Left ventricle myocardium superior (tissue), 1 donor: ENCODE results near the gene FGF2. TPM values are rescaled to one million over a fixed set of nuclear protein-coding genes. Genes with fewer than 3 reads are reported as not detected.
"Not testable (repeated sequence)": the region's sequence is repeated elsewhere in the genome, so short reads cannot be mapped to it uniquely, and the experiment has no call there.

Experiments
- ATAC-seq: fragments of 200-7000 bp; cut with Tn5 transposase; one replicate; pipeline ENCODE4 v1.9.1; 2020; ENCODE audit warnings: mild to moderate bottlenecking, moderate library complexity
- DNase-seq: peaks from one replicate; pipeline ENCODE4 v3.0.0-alpha.2; 2020
- intact Hi-C: fragments of 100-400 bp; cut with micrococcal nuclease; formaldehyde crosslinking; loops from one replicate; pipeline ENCODE4 v1.11.0; 2022
- total RNA-seq: library from RNA; stranded (reverse); fragmentation: NEBNext Ultra II Directional; extraction: Animal tissue kit (Norgen Biotek cat#: 25700); gene quantifications from one replicate; pipeline ENCODE4 v1.2.1, GENCODE V29; 2021
- donor health status: DM: no; HTN: yes; CAD: no; lungs with severe emphysema.

The FGF2 gene
- total RNA-seq, 1 donor from 2014 or later: 5.2 TPM

DNA sequence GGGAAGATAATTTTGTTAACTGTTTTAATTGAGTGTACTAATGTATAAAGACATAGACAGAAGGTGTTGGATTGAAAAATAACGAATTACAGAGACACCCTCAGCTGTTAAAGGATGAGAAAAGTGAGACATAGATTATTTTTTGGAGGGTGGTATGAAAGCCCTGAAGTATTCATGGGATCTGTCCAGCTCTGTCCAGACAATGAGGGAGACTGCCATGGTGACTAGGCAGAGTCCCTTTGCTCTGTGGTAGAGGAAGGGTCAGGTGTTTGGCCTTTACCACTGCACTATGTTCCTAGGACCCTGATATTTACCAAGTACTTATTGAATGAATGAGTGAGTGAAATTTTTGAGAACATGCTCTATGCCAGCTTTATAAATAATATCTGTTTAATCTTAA is 11.4 kb downstream of the FGF2 start:
- intact Hi-C loops: no loop called here
- no peak for ATAC-seq
- DNase-seq: no peak

DNA sequence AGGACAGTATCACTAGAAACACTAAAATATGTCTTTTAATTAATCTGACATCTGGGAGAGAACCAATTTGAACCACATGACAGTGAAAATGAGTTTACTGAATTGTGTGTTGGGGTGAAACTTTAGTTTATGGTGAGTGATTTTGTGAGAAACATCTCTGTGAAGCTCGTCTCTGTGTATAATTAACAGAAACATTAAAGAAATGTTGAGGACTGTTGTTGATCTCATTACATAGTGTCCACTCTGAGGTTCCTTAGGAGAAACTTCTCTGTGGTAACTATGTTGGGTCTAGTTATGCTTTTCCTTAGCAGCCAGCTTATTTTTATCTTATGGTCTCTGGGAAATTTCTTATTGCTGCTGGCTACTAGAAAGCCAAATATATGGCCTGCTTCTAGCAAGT is 15.8 kb downstream of the FGF2 start:
- no peak for DNase-seq
- intact Hi-C loops: no loop called here
- no peak for ATAC-seq

DNA sequence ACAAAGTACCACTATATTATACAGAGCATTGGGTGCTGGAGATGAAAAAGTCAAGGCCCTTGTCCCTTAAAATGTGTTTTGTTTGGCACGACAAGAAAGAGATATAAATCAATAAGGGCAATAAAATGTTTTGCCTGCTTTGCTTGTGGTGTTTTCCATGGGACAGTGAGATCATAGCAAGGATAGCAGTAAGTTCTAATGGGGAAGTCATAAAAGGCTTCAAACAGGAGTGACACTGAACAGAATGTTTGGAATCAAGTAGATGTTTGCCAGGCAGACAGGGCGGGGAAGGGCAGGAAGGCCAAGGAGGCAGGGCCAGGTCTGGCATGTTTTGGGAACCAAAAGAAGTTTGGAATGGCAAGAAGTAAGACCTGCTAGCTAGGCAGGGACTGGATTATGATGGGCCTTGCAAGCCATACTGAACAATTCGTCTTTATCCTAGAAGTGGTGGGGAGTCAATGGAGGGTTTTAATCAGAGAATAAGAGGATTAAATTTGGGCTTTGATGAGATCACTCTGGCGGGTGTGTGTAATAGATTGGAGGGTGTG is 16.4 kb downstream of the FGF2 start:
- intact Hi-C loops: no loop called here
- no peak for DNase-seq
- peak; percentile 50 for ATAC-seq

DNA sequence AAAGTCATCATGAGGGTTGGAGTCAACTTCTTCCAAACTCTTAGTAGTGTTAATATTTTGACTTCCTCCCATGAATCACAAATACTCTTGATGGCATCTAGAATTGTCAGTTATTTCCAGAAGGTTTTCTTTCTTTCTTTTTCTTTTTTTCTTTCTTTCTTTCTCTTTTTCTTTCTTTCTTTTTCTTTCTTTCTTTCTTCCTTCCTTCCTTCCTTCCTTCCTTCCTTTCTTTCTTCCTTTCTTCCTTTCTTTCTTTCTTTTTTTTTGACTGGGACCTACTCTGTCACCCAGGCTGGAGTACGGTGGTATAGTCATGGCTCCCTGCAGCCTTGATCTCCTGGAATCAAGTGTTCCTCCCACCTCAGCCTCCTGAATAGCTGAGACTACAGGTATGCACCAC is 17.8 kb downstream of the FGF2 start:
- DNase-seq, intact Hi-C loops, ATAC-seq: not testable (repeated sequence)

DNA sequence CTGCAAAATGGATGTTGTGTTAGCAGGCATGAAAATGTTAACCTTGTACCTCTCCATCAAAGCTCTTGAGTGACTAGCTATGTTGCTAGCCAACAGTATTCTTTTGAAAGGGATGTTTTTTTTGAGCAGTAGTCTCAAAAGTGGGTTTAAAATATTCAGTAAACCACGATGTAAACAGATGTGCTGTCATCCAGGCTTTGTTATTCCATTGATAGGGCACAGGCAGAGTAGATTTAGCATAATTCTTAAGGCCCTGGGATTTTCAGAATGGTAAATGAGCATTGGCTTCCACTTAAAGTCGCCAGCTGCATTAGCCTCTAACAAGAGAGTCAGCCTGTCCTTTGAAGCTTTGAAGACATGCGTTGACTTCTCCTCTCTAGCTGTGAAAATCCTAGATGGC is 18.4 kb downstream of the FGF2 start:
- ATAC-seq: no peak
- no peak for DNase-seq
- intact Hi-C loops: no loop called here

DNA sequence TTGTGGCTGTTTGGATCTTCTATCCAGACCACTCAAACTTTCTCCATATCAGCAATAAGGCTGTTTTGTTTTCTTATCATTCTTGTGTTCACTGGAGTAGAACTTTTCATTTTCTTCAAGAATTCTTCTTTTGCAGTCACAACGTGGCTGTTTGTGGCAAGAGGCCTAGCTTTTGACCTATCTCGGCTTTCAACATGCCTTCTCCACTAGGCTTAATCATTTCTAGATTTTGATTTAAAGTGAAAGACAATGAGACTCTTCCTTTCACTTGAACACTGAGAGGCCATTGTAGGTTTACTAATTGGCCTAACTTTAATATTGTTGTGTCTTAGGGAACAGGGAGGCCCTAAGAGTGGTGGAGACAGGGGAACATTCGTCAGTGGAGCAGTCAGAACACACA is 19.1 kb downstream of the FGF2 start:
- intact Hi-C loops: no loop called here
- ATAC-seq: no peak
- DNase-seq: no peak

DNA sequence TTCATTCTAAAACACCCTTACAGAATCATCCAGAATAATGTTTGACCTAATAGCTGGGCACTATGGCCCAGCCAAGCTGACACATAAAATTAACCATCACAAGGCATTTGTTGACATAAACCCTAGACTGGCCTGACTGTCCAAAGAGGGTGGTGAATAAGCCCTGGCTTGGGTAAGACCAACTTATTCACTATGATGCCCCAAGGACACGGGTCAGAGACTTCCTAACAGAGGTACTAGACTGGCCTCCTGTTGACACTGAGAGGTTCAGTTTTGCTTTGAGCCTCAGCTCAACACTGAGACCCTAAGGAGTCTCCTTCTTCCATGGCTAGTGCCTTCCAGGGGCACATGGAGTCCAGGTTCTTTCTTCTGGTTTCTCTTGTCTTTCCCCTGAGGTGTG is 21.3 kb downstream of the FGF2 start:
- ATAC-seq: no peak
- DNase-seq: no peak
- intact Hi-C loops: no loop called here

DNA sequence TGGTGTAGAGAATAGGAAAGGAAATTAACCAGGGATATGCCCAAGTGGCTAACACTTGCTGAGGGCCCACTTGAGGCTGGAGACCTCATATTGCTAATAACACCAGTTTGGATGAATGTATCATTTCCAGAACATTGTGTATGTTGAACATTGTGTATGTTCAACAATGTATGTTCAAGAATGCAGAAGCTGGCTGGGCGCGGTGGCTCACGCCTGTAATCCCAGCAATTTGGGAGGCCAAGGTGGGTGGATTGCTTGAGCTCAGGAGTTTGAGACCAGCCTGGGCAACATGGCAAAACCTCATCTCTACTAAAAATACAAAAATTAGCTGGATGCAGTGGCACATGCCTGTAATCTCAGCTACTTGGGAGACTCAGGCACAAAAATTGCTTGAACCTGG is 23.2 kb downstream of the FGF2 start:
- intact Hi-C loops, DNase-seq, ATAC-seq: not testable (repeated sequence)

DNA sequence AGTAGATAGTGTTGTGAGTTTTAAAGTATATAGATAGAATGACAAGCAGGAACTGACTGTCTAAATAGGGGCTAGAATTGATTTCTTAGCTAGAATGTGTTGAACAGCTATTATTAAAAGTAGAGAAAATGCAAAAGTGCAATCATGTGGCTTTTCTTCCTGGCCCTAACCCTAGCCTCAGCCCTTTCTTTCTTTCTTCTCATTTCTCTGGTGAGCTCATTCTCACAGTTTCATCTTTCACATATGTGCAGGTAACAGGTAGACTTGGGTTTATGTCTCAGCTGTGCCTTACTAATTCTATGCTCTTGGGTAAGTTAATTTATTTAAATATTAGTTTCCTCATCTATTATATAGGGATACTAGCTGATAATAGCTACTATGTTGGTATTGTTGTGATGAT is 24.9 kb downstream of the FGF2 start:
- DNase-seq (no peak), ATAC-seq (no peak)
- intact Hi-C loops: no loop called here

DNA sequence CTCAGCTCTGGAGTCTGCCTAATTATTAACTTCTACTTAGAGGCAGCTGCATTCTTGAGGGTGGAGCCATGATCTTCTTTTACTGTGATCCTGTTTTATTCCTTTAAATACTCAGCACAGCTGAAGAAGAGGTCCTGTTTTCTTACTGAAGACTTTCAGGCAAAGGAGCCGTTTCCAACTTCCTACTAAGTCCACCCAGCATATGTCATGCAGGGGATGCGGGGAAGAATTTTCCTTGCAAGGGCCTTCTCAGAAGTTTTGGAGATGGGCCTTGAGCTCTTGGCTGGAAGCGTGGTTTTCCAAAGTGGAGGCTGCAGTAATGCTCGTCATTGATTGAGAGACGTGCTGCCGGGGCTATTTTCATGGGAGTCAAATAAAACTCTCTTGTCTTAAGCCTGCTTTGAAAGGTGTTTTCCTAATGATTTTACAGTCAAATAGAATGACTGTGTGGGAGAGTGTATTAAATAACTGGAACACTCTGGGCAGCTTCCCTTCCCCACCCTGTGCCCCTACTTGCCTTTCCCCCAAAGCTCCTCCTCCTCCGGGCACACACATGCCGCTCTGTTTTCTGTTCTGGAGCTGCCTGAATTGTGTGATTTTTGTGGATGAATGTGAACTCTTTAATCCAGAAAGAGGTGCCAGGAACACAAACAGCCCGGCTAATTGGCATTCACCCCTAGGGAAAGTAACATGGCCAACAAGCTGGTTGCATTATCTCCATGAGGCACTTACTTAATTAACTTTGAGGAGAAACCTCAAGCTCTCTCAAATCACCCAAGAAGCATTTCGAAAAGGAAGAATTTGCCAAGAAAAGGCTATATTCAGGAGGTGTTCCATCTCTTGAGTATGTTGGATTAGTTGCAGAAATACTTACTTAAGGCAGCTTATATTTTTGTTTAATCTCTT is 28.1 kb downstream of the FGF2 start:
- intact Hi-C loops: no loop called here
- peak; percentile 61 for ATAC-seq
- no peak for DNase-seq

DNA sequence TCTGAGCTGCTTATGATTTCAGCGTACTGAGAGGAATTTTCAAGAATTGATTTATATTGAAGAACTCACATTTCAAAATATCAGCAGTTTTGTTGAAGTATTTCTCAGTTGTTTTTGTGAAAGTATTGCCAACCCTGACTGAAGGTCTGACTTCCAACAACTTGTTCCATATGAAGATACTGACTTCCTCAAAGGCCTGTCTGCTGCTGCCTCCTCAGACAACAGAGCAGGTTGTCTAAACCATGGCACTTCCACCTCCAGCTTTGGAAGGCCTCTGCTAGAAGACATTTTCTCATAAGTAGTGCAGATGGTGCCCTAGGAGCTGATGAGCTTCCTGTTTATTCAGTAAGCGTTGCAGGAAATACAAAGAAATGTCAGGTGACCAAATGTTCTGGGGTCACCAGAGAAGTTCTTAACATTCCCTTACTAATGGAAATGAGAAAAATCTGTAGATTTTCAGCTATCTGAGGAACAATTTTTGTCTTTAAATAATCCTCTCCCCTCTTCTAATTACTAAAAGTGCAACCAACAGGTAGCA is 28.8 kb downstream of the FGF2 start:
- DNase-seq (no peak), ATAC-seq (no peak)
- intact Hi-C loops: no loop called here

DNA sequence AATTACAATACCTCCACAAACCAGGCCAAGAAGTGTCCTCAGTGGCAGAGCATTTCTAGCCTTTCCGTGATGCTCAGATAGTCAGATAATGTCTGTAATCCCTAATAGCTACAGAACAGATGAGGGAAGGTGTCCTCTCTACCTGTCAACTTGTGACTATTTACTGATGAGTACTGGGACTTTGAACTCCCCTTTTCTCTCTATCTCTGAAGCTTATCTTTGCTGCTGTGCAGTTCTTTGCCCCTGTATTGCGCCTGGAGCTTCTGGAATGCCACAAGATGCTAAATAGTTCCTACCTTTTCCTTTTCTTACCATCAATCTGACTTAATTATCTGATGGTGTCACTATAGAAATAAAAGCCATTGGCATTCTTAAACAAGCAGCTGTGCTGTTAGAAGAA is 30.5 kb downstream of the FGF2 start:
- ATAC-seq (no peak), DNase-seq (no peak)
- intact Hi-C loops: no loop called here

DNA sequence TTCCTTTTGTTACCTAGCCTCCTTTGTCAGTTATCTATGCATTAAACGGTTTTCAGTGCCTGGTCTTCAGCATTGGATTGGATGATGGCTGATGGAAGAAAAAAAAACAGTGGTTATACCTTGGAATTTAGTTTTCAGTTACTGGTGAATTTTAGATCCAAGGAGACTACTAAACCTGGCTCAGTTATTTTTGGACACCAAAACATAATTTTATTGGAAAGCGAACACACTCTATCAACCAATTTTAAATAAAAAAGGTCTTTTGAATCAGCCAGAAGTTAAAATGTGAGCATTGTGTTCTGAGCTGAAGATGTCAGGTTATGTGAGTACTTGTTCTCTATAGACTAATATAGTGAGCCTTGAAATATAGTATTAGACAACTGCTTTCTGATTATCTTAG is 32.1 kb downstream of the FGF2 start:
- intact Hi-C loops: no loop called here
- DNase-seq (no peak), ATAC-seq (no peak)

DNA sequence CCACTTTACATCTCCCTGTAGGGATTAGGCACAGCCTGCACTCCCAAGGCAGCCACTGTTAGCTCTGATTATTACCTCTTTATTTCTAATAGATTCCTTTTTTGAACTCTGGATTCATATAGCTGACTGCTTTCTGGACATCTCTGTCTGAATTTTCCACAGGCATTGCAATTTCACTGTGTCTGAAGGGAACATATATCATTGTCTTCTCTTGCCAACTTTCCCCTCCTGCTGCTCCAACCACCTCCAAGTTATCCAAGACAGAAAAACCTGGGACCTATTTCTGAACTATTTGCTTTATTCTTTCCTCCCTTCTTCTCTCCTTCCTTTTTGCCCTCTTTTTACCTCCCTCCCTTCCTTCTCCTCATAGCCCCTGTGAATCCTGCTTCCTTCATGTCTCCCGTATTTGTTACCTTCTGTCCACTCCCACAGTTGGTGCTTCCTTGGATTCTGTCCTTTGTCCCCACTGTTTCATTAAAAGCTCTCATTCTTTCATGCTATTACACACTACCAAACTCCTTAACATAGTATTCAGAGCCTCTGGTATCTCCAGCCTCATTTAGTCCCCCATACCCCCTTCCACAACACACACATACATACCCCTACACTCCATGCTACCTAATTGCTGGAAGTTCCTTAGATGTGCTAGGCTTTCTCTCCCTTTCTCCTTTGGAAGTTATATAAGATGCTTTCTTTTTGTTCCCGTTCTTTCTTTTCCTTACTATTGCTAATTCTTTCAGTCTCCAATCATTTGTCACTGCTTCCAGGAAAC is 34.7 kb downstream of the FGF2 start:
- intact Hi-C loops: no loop called here
- no peak for ATAC-seq
- DNase-seq: no peak

DNA sequence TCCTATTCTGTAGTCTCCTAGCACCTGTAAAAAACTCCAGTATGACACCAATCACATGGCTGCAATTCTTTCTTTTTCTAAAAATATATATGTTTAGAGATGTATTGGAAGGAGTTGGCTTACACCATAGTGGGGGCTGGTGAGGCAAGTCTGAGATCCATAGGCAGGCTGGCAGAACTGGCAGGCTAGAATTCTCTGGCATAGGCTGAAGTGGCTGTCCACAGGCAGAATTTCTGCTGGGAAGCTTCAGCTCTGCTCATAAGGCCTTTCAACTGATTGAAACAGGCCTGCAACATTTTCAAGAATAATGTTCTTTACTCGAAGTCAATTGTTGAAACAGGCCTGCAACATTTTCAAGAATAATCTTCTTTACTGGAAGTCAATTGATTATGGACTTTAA is 37.0 kb downstream of the FGF2 start:
- DNase-seq (no peak), ATAC-seq (peak; percentile 47)
- intact Hi-C loops: no loop called here

DNA sequence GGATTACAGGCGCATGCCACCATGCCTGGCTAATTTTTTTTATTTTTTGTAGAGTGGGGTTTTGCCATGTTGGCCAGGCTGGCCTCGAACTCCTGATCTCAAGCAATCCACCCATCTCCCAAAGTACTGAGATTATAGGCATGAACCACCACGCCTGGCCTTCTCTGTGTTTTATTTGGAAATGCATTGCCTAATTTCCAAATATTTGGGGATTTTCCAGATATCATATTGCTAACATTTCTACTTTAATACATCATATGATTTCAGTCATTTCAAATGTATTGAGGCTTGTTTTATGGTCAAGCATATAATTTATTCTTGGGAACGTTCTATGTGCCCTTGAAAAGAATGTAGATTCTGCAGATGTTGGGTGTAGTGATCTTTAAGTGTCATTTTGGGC is 38.8 kb downstream of the FGF2 start:
- intact Hi-C loops: no loop called here
- ATAC-seq: no peak
- DNase-seq: no peak

DNA sequence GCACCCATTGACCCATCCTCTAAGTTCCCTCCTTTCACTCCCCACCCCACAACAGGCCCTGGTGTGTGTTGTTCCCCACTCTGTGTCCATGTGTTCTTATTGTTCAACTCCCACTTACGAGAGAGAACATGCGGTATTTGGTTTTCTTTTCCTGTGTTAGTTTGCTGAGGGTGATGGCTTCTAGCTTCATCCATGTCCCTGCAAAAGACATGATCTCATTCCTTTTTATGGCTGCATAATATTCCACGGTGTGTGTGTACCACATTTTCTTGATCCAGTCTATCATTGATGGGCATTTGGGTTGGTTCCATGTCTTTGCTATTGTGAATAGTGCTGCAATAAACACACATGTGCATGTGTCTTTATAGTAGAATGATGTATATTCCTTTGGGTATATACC is 41.6 kb downstream of the FGF2 start:
- intact Hi-C loops, ATAC-seq, DNase-seq: not testable (repeated sequence)

DNA sequence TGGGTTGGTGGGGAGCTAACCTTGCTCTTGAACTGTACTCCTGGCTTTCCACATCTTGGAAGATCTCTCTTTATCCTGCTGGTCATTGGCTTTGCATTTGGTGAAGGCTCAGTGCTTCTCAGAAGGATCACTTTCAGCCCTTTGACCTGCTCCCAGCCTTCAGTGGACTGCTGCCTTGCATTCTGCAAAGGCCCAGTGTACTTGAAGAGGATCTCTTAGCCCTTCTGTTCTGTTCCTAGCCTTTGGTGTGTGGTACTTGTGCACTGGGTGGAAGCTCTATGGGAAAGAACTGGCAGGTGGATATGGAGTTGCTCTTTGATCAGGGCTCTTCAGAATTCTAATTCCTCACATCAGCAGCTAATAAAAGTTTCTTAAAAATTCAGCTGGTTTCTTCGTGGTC is 46.5 kb downstream of the FGF2 start:
- ATAC-seq: no peak
- intact Hi-C loops: no loop called here
- DNase-seq: no peak

DNA sequence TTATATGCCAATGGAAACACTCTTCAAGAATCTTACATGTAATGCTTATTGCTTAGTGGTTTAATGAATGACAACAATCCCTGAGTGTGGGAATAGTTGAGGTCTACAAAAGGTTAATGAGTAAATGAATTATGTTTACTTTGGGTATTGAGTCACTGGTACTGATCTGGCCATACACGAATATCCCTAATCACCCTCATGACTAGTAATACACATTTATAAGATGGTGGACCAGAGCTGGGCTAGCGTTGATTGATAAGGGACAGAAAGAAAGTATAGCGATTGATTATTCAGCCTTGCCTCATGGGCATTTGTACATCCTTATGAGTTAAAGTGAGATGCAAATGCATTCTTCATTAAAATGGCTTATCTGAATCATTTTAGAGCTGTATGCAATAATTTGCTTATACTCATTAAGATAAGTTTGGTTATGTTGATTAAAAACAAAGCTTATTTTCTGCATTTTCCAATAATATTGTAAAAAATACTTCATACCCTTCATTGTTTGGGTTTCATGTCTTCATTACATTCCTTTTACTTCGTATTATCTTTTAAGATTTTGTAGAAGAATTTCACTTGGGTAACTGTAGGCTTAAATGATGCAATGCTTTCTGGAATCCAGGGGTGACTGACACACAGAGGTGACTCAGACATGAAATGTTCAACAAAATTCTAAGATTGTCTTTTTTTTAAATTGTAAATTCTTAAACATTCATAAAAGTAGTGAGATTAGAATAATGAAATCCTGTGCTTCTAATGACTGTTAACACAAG is 47.4 kb downstream of the FGF2 start:
- ATAC-seq (no peak), DNase-seq (no peak)
- intact Hi-C loops: no loop called here
